Calu3 (cell line): Measurements from ENCODE around the gene TRPM4. TPM values are rescaled to one million over a fixed set of nuclear protein-coding genes. Genes with fewer than 3 reads are reported as not detected.
"Not testable (repeated sequence)": the region's sequence is repeated elsewhere in the genome, so short reads cannot be mapped to it uniquely, and the experiment has no call there.

Experiments used
- BruUV-seq: library from RNA; stranded (reverse); fragments of 400-500 nt; replicated peaks from 2 replicates; lab custom pipeline; 2021; lab: Mats Ljungman, UMichigan
- CTCF ChIA-PET: fragments of 300-600 bp; sonication (Branson Sonifier 250); formaldehyde crosslinking; loops from one replicate; lab custom pipeline; 2022; ENCODE audit warnings: antibody characterized with exemption; lab: Charles Lee
- DNase-seq: peaks from one replicate; pipeline ENCODE4 v3.0.0; 2022
- H3K27ac Mint-ChIP-seq: one replicate; pipeline ENCODE4 v1.8.0; 2022; ENCODE audit warnings: mixed read lengths; ENCODE audit not compliant: unreplicated experiment
- H3K27me3 Mint-ChIP-seq: one replicate; pipeline ENCODE4 v1.8.0; 2022; ENCODE audit warnings: mixed read lengths; ENCODE audit not compliant: unreplicated experiment
- H3K36me3 Mint-ChIP-seq: one replicate; pipeline ENCODE4 v1.8.0; 2022; ENCODE audit warnings: mild to moderate bottlenecking, moderate library complexity, mixed read lengths; ENCODE audit not compliant: insufficient read depth, unreplicated experiment
- H3K4me1 Mint-ChIP-seq: one replicate; pipeline ENCODE4 v1.8.0; 2022; ENCODE audit warnings: mild to moderate bottlenecking, low read depth, mixed read lengths; ENCODE audit not compliant: unreplicated experiment
- H3K4me3 Mint-ChIP-seq: one replicate; pipeline ENCODE4 v1.8.0; 2022; ENCODE audit warnings: mild to moderate bottlenecking, low read depth, moderate library complexity, mixed read lengths; ENCODE audit not compliant: unreplicated experiment
- H3K9me3 Mint-ChIP-seq: one replicate; pipeline ENCODE4 v1.8.0; 2022; ENCODE audit warnings: low read depth, mixed read lengths; ENCODE audit not compliant: unreplicated experiment
- CTCF ChIP-seq: fragments of 200-600 bp; IDR thresholded peaks from one replicate; pipeline ENCODE4 v1.8.0; 2022; ENCODE audit warnings: antibody characterized with exemption; ENCODE audit not compliant: unreplicated experiment
- intact Hi-C: fragments of 100-400 bp; cut with micrococcal nuclease; formaldehyde crosslinking; loops from one replicate; pipeline ENCODE4 v1.10.0; 2022; ENCODE audit not compliant: unreplicated experiment
- total RNA-seq: library from RNA; stranded (reverse); gene quantifications from 2 replicates; pipeline ENCODE4 v1.2.3, GENCODE V29; 2022

Gene TRPM4
- total RNA-seq, 1 experiment from 2014 or later: 70.0 TPM

- H3K27ac Mint-ChIP-seq: no peak overlapping the region
- no peak for DNase-seq
- no peaks in the 10 kb centered on the region for H3K9me3 Mint-ChIP-seq
- H3K36me3 Mint-ChIP-seq: peaks cover 12% of the 10 kb centered on the region
- no peak for TF ChIP-seq CTCF
- BruUV-seq: no TSS peak
- intact Hi-C loops: no loop called here
- H3K4me1 Mint-ChIP-seq: peaks cover 21% of the 10 kb centered on the region
- H3K4me3 Mint-ChIP-seq: no peak overlapping the region
- peaks cover 20% of the 10 kb centered on the region for H3K27me3 Mint-ChIP-seq
- CTCF ChIA-PET: interaction anchor here (1.4 to 2.2 kb wide), 2 partner anchors 9 to 57 kb away, joined by 3 to 11 read pairs; no protein-coding TSS in a partner anchor
Observed at GRCh38 chr19:49141352-49141751, 16.2 kb upstream of the TRPM4 start.

- H3K4me3 Mint-ChIP-seq: peak overlapping the region; percentile 71
- no TSS peak for BruUV-seq
- H3K9me3 Mint-ChIP-seq: no peaks in the 10 kb centered on the region
- no peak for TF ChIP-seq CTCF
- H3K4me1 Mint-ChIP-seq: peaks cover 21% of the 10 kb centered on the region
- H3K36me3 Mint-ChIP-seq: peaks cover 12% of the 10 kb centered on the region
- H3K27me3 Mint-ChIP-seq: peaks cover 36% of the 10 kb centered on the region
- DNase-seq: peak; percentile 94
- CTCF ChIA-PET: interaction anchor here (1.0 to 2.2 kb wide), 2 partner anchors 8 to 56 kb away, joined by 3 to 11 read pairs; no protein-coding TSS in a partner anchor
- H3K27ac Mint-ChIP-seq: peak overlapping the region; percentile 21
- intact Hi-C loops: no loop called here
Observed at GRCh38 chr19:49142866-49143335, 14.7 kb upstream of the TRPM4 start.

GRCh38 chr19:49145573-49146407, 11.8 kb upstream of the TRPM4 start:
- CTCF ChIA-PET: interaction anchor here (0.7 to 1.3 kb wide), 3 partner anchors 26 to 53 kb away, joined by 3 to 4 read pairs (median 3); no protein-coding TSS in a partner anchor
- Mint-ChIP-seq H3K9me3 (no peaks in the 10 kb centered on the region), H3K27me3 (peaks cover 44% of the 10 kb centered on the region), H3K4me1 (peaks cover 21% of the 10 kb centered on the region), H3K27ac (no peak overlapping the region), H3K36me3 (peaks cover 36% of the 10 kb centered on the region), H3K4me3 (no peak overlapping the region)
- BruUV-seq: no TSS peak
- intact Hi-C loops: no loop called here
- peak; percentile 78 for TF ChIP-seq CTCF
- peak; percentile 83 for DNase-seq

GRCh38 chr19:49146408-49146770, 11.2 kb upstream of the TRPM4 start:
- H3K36me3 Mint-ChIP-seq: peaks cover 37% of the 10 kb centered on the region
- H3K27ac Mint-ChIP-seq, intact Hi-C loops, DNase-seq, H3K9me3 Mint-ChIP-seq, BruUV-seq, H3K4me3 Mint-ChIP-seq: not testable (repeated sequence)
- peaks cover 48% of the 10 kb centered on the region for H3K27me3 Mint-ChIP-seq
- CTCF ChIA-PET: interaction anchor here (0.7 to 1.3 kb wide), 3 partner anchors 26 to 52 kb away, joined by 3 to 4 read pairs (median 3); no protein-coding TSS in a partner anchor
- peaks cover 23% of the 10 kb centered on the region for H3K4me1 Mint-ChIP-seq
